AG09309 (cell line): Measurements from ENCODE around the gene NFIX.

Source experiments
- DNase-seq: peaks from one replicate; pipeline ENCODE4 v3.0.0-alpha.2; 2010; ENCODE audit warnings: low read depth
- H3K4me3 ChIP-seq: 2 replicates; pipeline ENCODE4 v1.5.1; 2011; ENCODE audit warnings: mild to moderate bottlenecking, low read depth, low read length, moderate library complexity; ENCODE audit not compliant: control insufficient read depth
- CTCF ChIP-seq: IDR thresholded peaks from 2 replicates; pipeline ENCODE4 v1.5.1; 2011; ENCODE audit warnings: mild to moderate bottlenecking, low read depth, low read length, inconsistent platforms; ENCODE audit not compliant: insufficient read depth, control insufficient read depth; ENCODE audit errors: missing control alignments

The NFIX gene

GRCh38 chr19:13010038-13010991, 15.0 kb downstream of the NFIX start:
- no peak for DNase-seq
- TF ChIP-seq CTCF = no peak
- no peak overlapping the region for H3K4me3 ChIP-seq

- no peak overlapping the region for H3K4me3 ChIP-seq
- no peak for TF ChIP-seq CTCF
- no peak for DNase-seq
Measured at GRCh38 chr19:13010992-13011652, 15.8 kb downstream of the NFIX start.

- H3K4me3 ChIP-seq = no peak overlapping the region
- TF ChIP-seq CTCF = no peak
- no peak for DNase-seq
Measured at GRCh38 chr19:13011653-13012389, 16.5 kb downstream of the NFIX start.

- H3K4me3 ChIP-seq = peak overlapping the region; percentile 58
- TF ChIP-seq CTCF = no peak
- no peak for DNase-seq
Measured at GRCh38 chr19:13012390-13012689, 17.1 kb downstream of the NFIX start.

- peak overlapping the region; percentile 58 for H3K4me3 ChIP-seq
- DNase-seq = no peak
- no peak for TF ChIP-seq CTCF
Measured at GRCh38 chr19:13012690-13013608, 17.7 kb downstream of the NFIX start.

GRCh38 chr19:13013649-13014048, 18.4 kb downstream of the NFIX start:
- TF ChIP-seq CTCF = no peak
- H3K4me3 ChIP-seq = peak overlapping the region; percentile 58
- no peak for DNase-seq
